ENCODE data around the gene TMEM108.

The TMEM108 gene

DNA sequence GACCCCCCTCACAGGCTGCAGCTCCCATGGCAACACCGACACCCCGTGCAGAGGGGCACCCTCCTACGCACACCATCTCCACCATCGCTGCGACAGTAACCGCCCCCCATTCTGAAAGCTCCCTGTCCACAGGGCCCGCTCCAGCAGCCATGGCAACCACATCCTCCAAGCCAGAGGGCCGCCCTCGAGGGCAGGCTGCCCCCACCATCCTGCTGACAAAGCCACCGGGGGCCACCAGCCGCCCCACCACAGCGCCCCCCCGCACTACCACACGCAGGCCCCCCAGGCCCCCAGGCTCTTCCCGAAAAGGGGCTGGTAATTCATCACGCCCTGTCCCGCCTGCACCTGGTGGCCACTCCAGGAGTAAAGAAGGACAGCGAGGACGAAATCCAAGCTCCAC is 341.7 kb downstream of the TMEM108 start:
- no peak for TF ChIP-seq FOXP2 (optimal IDR thresholded peaks at IDR 0.05; ENCODE audit: borderline replicate concordance, extremely low read depth, extremely low read length, insufficient read depth)
- no peak for TF ChIP-seq SIN3A (IDR thresholded peaks at IDR 0.05; ENCODE audit: borderline replicate concordance, insufficient read depth, low read length)
- TF ChIP-seq TAF1 (IDR thresholded peaks at IDR 0.05; ENCODE audit: borderline replicate concordance, insufficient read depth, low read length): no peak
- no peak for TF ChIP-seq POLR2AphosphoS5 (IDR thresholded peaks at IDR 0.05; ENCODE audit: low read depth, low read length)
- TF ChIP-seq, protein P1, sequence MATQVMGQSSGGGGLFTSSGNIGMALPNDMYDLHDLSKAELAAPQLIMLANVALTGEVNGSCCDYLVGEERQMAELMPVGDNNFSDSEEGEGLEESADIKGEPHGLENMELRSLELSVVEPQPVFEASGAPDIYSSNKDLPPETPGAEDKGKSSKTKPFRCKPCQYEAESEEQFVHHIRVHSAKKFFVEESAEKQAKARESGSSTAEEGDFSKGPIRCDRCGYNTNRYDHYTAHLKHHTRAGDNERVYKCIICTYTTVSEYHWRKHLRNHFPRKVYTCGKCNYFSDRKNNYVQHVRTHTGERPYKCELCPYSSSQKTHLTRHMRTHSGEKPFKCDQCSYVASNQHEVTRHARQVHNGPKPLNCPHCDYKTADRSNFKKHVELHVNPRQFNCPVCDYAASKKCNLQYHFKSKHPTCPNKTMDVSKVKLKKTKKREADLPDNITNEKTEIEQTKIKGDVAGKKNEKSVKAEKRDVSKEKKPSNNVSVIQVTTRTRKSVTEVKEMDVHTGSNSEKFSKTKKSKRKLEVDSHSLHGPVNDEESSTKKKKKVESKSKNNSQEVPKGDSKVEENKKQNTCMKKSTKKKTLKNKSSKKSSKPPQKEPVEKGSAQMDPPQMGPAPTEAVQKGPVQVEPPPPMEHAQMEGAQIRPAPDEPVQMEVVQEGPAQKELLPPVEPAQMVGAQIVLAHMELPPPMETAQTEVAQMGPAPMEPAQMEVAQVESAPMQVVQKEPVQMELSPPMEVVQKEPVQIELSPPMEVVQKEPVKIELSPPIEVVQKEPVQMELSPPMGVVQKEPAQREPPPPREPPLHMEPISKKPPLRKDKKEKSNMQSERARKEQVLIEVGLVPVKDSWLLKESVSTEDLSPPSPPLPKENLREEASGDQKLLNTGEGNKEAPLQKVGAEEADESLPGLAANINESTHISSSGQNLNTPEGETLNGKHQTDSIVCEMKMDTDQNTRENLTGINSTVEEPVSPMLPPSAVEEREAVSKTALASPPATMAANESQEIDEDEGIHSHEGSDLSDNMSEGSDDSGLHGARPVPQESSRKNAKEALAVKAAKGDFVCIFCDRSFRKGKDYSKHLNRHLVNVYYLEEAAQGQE (IDR thresholded peaks at IDR 0.05; ENCODE audit: insufficient read depth in 1 of 2, low read depth in 2 of 2, low read length in 2 of 2): no peak

DNA sequence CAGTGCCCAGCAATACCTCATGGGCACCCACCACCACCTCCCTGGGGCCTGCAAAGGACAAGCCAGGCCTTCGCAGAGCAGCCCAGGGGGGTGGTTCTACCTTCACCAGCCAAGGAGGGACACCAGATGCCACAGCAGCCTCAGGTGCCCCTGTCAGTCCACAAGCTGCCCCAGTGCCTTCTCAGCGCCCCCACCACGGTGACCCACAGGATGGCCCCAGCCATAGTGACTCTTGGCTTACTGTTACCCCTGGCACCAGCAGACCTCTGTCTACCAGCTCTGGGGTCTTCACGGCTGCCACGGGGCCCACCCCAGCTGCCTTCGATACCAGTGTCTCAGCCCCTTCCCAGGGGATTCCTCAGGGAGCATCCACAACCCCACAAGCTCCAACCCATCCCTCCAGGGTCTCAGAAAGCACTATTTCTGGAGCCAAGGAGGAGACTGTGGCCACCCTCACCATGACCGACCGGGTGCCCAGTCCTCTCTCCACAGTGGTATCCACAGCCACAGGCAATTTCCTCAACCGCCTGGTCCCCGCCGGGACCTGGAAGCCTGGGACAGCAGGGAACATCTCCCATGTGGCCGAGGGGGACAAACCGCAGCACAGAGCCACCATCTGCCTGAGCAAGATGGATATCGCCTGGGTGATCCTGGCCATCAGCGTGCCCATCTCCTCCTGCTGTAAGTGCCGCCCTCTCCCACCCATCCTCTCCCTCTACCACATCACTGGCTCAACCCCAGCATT is 342.5 kb downstream of the TMEM108 start:
- TF ChIP-seq TAF1 (IDR thresholded peaks at IDR 0.05; ENCODE audit: borderline replicate concordance, insufficient read depth, low read length) (no peak), POLR2AphosphoS5 (IDR thresholded peaks at IDR 0.05; ENCODE audit: low read depth, low read length) (no peak), FOXP2 (optimal IDR thresholded peaks at IDR 0.05; ENCODE audit: borderline replicate concordance, extremely low read depth, extremely low read length, insufficient read depth) (no peak), SIN3A (IDR thresholded peaks at IDR 0.05; ENCODE audit: borderline replicate concordance, insufficient read depth, low read length) (no peak)
- TF ChIP-seq, protein P1 (IDR thresholded peaks at IDR 0.05; ENCODE audit: insufficient read depth in 1 of 2, low read depth in 2 of 2, low read length in 2 of 2): no peak

DNA sequence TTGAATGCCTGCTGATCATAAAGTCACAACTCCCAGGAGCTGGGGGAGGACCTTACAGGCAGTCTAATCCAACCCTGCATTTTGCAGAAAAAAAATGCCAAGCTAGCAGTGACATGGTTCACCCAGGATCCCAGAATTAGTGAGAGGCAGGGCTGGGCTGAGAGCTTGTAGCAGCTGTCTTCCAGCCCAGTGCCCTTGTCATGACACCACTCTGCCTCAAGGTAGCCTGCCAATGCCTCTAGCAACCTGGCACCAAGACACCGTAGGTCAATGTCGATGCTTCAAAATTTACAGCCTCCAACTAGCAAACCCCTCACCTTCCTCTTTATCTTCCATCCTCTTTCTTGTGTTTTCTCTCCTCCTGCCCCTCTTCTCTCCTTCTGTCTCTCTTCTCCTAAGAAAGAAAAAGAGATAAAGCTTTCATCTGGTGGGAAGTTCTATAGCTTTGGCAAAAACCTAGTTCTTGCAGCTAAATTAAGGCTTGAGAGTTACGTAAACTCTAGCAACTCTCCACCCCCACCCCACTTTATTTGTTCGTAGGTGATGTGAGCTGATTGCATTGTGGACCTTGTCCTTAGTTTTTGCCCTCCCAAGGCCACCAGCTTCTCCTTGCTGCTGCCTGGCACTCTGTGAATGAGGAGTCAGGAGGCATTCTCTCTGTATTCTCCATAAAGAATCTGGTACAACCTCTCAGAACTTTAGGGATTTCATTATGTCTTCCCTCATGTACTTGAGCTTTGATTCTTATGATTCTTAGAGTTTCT is 343.3 kb downstream of the TMEM108 start:
- no peak for TF ChIP-seq FOXP2 (optimal IDR thresholded peaks at IDR 0.05; ENCODE audit: borderline replicate concordance, extremely low read depth, extremely low read length, insufficient read depth)
- no peak for TF ChIP-seq SIN3A (IDR thresholded peaks at IDR 0.05; ENCODE audit: borderline replicate concordance, insufficient read depth, low read length)
- TF ChIP-seq TAF1 (IDR thresholded peaks at IDR 0.05; ENCODE audit: borderline replicate concordance, insufficient read depth, low read length): no peak
- TF ChIP-seq, protein P1 (IDR thresholded peaks at IDR 0.05; ENCODE audit: insufficient read depth in 1 of 2, low read depth in 2 of 2, low read length in 2 of 2): no peak
- TF ChIP-seq POLR2AphosphoS5 (IDR thresholded peaks at IDR 0.05; ENCODE audit: low read depth, low read length): no peak

DNA sequence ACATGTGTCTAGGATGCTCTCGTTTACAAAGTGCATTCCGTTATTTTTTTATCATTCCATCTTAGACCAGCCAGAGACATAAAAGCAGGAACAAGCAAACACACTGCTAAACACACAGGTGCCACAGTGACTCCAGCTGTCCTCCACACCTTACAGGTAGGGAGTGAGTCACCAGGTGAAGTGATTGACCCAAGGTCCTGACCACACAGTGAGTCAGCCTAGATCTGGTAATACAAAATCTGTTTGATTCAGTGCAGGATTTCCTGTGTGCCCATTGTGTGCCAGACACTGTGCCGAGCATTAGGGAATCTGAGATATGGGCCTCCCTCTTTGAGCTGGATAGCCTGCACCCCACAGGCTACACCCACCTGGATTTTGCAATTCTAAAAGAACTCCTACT is 345.0 kb downstream of the TMEM108 start:
- no peak for TF ChIP-seq TAF1 (IDR thresholded peaks at IDR 0.05; ENCODE audit: borderline replicate concordance, insufficient read depth, low read length)
- TF ChIP-seq POLR2AphosphoS5 (IDR thresholded peaks at IDR 0.05; ENCODE audit: low read depth, low read length): no peak
- TF ChIP-seq FOXP2 (optimal IDR thresholded peaks at IDR 0.05; ENCODE audit: borderline replicate concordance, extremely low read depth, extremely low read length, insufficient read depth): no peak
- TF ChIP-seq SIN3A (IDR thresholded peaks at IDR 0.05; ENCODE audit: borderline replicate concordance, insufficient read depth, low read length): no peak
- TF ChIP-seq, protein P1 (IDR thresholded peaks at IDR 0.05; ENCODE audit: insufficient read depth in 1 of 2, low read depth in 2 of 2, low read length in 2 of 2): no peak
